Subcutaneous adipose tissue (tissue), 4 donors: ENCODE results near the gene AADACL4. TPM values are rescaled to one million over a fixed set of nuclear protein-coding genes. Genes with fewer than 3 reads are reported as not detected.

Experiments used
- total RNA-seq, 4 donors: library from RNA; depleted of rRNA; stranded (reverse); fragments of >200 nt; gene quantifications; one replicate each; pipeline ENCODE4 v1.1.0, GENCODE V29; 2016
- TF ChIP-seq, protein P1 (sequence below): fragments of 450-650 bp; IDR thresholded peaks from one replicate; pipeline ENCODE4 v1.5.1; 2016; ENCODE audit warnings: low read depth, mild to moderate bottlenecking, control low read depth, antibody characterized with exemption, moderate library complexity

Gene AADACL4
- total RNA-seq, 4 donors from 2014 or later = not detected

DNA sequence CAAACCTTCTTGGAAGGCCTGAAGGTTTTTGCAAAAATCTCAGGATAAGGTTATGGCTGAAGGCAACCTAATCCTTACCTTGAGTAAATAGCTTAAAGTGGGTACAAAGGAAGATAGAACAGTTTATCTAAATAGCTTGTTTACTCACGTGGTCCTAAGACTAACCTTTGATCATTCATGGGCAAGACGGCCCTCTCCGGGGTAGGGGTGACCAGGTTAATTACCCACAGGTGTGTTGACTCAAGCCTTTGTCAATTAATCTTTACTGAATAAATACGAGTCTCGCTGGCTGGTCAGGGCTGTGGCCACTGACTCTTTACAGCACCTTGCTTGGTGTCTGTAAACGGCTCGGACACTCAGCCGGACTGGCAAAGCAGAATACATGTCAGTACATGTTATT lies 10.8 kb downstream of the AADACL4 start:
- TF ChIP-seq, protein P1, sequence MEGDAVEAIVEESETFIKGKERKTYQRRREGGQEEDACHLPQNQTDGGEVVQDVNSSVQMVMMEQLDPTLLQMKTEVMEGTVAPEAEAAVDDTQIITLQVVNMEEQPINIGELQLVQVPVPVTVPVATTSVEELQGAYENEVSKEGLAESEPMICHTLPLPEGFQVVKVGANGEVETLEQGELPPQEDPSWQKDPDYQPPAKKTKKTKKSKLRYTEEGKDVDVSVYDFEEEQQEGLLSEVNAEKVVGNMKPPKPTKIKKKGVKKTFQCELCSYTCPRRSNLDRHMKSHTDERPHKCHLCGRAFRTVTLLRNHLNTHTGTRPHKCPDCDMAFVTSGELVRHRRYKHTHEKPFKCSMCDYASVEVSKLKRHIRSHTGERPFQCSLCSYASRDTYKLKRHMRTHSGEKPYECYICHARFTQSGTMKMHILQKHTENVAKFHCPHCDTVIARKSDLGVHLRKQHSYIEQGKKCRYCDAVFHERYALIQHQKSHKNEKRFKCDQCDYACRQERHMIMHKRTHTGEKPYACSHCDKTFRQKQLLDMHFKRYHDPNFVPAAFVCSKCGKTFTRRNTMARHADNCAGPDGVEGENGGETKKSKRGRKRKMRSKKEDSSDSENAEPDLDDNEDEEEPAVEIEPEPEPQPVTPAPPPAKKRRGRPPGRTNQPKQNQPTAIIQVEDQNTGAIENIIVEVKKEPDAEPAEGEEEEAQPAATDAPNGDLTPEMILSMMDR = no peak

DNA sequence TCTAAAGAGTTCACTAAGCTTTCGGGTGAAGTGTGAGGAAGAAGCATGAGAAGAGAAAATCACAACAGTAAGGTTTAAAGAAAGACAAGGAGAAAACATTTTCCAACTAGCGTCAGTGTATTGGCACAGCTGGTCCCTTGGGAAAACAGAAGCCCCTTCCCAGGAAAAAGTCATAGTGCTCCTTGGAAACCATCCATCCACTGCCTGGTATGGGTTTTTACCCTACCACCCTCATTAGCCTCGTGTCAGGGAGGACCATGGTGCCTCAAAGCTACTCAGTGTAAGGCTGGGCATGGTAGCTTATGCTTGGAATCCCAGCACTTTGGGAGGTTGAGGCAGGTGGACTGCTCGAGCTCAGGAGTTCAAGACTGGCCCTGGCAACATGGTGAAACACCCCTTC lies 12.7 kb downstream of the AADACL4 start:
- TF ChIP-seq, protein P1 = no peak

DNA sequence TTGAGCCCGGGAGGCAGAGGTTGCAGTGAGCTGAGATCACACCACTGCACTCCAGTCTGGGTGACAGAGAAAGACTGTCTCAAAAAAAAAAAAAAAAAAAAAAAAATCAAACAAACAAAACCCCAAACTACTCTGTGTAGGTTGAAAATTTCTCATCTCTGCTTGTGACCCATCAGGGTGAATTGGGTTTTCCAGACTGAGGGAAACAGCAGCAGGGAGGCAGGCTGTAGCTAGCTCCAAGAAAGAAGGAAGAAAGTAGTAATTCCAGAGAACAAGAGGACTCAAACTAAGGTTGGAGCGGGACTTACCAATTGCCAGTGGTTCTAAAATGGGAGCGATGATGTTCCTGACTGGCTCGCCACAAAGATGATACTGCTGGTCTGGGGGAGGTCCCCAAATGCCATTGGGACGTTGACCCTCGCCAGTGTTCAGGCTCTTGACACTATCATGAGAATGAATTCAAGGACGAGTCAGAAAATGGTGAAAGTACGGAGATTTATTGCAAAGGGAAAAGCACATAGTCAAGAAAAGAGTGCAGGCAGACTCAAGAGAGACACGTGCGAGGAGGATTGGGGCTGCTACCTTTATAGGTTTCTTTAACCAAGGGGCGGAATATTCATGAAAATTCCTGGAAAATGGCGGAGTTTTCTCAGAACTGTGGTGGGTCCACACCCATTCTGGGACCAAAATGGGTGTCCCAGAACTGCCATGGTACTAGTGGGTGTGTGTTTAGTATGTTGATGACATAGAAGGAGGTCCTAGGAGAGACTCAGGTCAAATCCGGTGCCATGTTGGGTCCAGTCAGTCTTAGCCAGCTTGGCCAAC lies 13.4 kb downstream of the AADACL4 start:
- TF ChIP-seq, protein P1 = no peak

DNA sequence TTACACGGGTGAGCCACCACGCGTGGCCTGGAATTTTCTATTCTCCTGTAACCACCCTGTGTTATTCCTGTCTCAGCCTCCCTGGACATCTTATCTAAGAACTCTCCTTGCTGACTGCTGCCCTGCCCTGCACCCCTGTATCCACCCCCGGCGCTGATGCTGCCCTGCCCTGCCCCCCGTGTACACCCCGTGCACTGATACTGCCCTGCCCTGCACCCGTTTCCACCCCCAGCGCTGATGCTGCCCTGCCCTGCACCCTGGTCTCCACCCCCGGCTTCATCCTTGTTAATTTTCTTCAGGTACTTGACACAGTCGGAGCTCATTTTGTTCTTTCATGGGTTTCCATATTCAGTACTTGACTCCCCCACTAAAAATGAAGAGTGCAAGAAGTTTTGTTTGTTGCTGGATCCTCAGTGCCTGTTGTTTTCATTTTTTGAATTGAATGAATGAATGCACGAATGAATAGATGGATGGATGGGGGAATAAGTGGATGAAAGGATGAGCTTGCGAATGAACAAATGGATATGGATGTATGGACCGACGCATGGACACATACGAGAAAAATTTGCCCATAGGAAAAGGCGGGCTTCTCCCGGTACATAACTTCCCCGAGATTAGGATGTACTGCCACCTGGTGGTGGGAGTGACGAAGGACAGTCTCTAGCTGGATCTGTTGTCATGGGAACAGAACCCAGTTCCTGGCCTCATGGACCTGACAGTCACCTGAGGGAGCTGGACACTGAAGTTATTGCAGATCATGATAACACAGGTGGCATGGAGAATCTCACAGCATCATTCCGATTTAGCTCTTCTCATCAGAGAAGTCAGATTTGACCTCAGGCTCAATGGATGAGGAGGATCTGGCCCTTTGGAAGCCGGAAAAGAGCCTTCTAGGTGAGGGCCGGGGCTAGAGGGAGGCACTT lies 14.9 kb downstream of the AADACL4 start:
- TF ChIP-seq, protein P1 = no peak

DNA sequence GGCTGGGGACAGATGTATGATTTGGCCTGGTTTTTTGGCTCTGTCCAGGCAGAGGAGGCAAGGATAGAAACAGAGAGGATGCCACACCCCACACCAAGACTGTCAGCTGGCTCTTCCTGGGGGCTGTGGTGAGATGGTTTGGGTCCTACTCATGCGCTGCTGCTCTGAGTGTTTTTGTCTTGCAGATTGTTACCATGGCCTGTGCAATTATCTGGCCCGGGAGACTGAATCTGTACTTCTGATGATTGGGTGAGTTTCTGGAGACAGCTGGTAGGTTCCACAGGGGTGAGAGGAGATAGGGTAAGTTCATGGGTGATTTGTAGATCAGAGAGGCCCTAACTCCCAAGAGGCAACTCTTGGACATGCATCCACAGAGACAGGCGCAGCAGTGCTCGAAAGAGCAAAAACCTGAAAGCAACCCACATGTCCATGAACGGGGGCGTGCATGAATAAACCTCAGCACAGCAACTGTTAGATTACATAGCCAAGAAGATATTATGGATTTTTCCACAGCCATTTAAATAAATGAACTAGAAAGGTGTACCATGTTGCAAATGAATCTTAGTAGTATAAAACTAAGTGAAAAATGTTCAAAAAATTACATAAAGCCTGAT lies 17.8 kb downstream of the AADACL4 start:
- TF ChIP-seq, protein P1 = no peak

DNA sequence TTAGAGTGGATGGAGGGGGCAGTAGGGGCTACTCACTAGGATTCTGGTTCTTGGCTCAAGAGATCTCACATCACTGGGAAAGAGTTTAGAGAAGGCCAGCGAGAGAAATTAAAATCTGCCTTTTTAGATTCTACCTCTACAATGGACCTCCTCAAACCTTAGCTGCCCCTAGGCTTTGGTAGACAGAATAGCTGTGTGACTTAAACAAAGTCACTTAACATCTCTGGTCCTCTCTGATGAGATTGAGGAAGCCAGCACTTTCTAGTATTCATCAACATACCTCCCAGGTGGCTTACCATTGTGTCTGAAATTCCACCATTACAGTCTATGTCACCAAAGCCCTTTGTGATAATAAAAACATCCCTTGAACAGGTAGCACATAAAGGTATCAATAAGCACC lies 18.7 kb downstream of the AADACL4 start:
- TF ChIP-seq, protein P1 = no peak

DNA sequence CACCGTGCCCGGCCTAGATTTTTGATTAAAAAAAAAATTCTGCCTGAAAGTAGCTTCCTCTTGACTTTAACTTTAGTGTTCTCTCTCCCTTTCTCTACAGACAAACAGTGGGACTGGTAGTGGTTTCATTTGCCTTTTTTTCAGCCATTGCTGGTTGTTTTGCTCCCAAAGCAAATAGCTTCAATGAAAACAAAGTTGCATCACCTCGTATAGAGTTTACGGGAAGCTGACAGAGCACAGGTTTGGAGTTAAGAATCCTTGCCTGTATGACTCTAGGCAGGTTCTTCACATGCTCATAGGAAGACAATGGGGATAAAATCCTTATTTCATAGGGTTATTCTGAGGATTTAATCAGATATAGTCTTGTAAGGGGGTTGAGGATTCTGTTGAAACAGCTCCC lies 21.6 kb downstream of the AADACL4 start:
- TF ChIP-seq, protein P1 = no peak
